DMS 273 (cell line): Measurements from ENCODE around the gene MTOR.
"Not testable (repeated sequence)": the region's sequence is repeated elsewhere in the genome, so short reads cannot be mapped to it uniquely, and the experiment has no call there.

Experiments used
- DNase-seq: peaks from one replicate; lab custom pipeline; 2025; ENCODE audit not compliant: unreplicated experiment; lab: John Stamatoyannopoulos, UW

The MTOR gene

DNA sequence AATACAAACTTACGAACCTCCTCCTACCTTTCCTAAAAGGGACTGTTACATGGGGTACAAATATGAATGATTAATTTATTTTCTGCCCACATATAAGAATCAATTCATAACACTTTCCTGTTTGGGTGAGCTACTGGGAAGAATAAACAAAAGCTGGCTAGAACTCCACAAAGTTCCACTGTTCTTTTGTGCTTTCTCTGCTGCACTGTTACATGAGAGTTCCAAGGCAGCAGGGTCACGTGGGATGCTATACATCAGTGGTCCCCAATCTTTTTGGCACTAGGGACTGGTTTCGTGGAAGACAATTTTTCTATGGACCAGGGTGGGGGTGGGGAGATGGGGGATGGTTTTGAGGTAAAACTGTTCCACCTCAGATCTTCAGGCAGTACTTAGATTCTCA is 75.4 kb downstream of the MTOR start:
- no peak for DNase-seq

DNA sequence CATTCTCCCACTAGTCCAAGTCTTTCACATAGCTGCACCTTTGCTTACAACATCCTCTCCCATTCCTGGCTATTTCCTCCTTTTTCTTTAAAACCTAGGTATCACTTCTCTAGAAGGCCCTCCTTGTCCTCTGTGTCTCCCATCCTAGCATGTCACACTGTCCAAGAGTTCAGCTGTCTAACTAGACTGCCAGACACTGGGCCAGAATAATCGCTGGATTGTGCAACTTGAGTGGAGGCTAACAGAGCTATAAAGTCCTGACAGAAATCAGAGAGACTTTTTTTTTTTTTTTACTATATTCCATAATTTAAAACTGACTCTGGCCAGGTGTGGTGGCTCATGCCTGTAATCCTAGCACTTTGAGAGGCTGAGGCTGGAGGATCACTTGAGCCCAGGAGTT is 77.4 kb downstream of the MTOR start:
- no peak for DNase-seq

DNA sequence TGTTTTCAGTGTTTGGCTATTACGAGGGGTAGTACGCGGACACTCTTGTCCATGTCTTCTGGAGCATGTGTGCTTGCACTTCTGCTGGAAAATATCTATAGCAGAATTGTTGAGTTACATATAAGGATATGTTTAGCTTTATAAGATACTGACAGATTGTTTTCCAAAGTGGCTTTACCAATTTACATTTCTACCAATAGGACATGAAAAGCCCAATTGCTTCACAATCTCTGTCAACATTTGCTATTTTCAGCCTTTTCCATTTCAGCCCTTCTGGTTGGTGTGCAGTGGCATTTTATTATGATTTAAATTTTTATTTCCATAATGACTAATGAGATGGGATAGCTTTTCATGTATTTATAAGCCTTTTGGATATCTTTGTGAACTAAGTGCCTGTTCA is 79.5 kb downstream of the MTOR start:
- DNase-seq, result no peak

DNA sequence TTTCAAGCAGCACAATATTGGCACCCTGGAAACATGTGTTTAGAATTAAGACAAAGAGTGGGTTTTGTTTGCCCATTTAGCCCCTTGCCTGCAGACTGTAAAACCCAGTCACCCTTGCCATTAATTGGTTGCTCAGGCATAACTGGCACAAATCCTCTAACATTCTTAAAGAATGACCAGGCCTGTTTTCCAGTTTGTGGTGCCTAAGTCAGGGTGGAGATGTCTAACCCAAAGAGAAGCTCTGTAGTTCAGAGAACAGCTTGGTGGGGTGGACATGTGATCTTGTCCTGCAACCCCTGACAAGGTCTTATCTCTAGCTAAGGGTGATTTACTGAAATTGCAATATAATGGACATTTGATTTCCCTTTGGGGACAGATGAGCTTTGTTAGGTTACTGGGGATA is 82.0 kb downstream of the MTOR start:
- no peak for DNase-seq

DNA sequence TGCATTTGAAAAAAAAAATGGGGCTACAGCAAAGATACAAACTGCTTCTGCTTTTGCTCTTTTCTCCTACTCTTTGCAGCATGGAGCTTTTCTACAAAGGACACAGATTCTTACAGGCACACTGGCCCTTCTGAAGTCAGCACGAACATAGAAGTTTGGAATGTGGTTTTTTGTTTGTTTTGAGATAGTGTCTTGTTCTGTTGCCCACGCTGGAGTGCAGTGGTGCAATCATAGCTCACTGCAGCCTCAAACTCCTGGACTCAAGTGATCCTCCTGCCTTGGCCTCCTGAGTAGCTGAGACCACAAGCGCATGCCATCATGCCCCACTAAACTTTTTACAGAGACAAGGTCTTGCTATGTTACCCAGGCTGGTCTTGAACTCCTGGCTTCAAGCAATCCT is 82.6 kb downstream of the MTOR start:
- not testable (repeated sequence) for DNase-seq

DNA sequence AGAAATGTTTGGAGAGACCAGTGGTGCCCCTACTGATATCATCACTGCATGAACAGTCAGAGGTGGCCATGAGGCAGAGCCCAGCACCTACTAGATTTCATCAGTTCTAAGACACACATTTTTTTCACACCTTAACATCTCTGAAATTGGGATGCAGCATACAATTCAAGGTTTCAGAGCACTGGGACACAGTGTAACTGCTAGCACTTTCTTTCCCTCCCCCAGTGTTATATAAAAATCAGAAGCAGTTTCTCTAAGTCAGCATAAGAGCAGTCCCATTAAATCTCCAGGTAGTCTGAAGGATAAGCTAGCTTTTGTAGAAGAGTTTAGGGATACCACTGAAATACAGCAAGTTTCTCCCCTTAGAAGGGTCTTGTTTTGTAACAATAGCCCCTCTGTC is 83.2 kb downstream of the MTOR start:
- DNase-seq, result no peak

DNA sequence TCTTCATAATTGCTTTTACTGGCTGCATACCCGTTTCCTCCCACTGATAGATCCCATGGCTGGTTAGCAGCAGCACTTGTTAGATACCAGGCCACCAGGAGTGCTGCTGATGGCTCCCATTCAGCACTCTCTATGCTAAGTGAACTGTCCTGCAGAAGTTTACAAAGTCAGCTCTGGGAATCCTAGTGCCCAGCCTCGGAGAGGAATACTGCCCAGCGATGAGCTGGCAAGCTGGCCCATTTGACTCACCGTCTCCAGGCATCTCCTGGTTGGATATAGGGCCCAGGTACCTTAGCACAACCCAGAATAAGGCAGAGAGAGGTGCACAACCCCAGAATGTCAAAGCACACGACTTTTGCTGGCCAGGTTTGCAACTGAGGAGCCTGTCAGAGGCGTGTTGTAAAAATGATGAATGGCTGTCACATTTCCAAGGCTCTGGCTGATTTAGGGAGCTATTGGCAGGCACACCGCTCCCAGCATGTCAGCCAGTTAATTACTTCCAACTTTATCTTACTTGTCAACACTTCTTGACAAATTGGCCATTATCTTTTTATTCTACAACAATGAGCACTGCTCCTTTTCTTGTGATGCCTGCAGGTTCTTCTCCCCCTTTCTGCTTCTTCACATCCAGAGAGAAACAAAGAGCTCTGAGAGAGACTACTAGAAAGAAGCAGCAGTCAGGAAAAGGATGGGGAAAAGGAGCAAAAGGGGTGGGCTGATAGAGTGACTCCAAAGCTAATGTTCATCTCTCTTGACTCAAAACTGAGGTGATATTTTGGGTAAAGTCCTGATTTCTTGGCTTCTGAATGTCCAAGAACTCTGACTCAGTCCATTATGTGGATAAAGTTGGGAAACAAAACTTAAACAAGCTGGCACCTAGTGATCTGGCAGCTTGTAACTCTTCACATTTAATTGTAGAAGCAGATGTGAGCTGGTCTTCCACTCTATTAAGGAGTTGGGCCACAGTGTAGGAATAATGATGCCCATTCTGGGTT is 84.0 kb downstream of the MTOR start:
- DNase-seq, result peak; percentile 56

DNA sequence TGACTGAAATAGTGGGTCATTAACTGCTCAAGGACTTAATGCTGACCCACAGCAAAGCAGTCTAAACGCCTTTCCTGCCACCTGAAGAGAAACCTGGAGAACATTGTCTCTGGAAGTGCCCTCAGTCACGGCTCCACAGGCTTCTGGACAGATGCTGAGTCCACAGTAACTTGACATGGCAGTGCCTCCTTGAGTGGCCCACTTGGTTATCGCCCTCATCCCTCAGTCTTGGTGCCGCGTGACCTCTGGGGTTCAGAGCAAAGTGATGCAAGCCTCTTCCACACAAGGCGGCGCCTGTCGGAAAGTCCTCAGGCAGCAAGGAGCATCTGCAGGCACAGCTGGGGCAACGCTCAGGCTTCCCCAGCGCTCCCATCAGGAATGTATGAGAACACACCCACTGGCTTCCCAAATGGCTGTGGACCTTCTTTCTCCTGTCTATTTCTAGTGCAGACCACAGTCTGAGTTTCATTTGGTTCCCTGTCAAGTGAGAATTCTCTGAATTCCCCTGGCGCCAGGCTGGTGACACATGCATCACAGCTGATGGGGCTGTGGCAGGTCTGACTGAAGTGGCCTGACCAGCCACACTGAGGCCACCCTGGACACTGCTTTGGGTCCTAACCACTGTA is 86.2 kb downstream of the MTOR start:
- DNase-seq, result no peak

DNA sequence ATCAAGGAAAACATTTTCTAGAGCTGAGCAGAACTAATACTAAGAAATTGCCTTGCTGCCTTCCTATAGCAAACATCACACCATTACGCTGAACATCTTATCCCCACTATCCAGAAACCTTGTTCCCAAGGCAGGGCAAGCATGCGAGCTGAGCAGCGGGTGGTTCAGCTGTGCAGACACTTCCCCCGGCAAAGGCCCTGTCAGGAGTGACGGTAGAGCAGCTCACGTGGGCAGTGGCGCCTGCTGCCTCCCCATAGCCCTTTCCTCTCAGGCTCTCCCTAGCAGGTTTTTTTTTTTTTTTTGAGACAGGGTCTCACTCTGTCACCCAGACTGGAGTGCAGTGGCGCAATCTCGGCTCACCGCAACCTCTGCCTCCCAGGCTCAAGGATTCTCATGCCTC is 86.9 kb downstream of the MTOR start:
- no peak for DNase-seq

DNA sequence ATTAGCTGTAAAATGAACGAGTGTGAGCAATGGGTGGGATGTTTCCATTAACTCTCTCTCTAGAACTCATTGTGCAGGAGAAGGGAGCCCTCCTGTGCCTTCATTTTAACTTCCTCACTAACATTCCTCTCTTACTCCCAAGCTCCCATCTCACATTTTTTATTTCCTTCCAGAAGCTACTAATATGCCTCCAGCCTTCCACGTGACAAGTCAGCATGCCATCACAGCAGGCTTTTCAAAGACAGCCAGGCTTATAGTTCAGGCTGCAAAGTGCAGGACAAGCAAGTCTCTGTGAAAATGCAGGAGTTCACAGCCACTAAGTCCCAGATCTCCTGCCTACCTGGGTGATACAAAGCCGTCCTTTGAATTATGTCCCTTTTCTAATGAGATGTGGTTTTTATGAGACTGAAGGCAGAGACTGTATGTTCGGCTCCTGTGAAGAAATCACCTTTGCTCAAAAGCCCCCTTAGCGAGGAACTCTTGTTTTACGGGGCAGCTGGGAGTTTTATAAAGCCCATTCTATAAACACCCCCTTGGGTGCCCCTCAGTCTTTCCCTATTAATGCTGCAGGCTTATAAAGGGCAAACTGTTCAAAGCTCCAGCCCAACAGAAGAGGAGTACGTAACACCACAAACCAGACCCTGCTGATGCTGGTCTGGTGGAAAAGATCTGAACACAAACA is 87.9 kb downstream of the MTOR start:
- no peak for DNase-seq

DNA sequence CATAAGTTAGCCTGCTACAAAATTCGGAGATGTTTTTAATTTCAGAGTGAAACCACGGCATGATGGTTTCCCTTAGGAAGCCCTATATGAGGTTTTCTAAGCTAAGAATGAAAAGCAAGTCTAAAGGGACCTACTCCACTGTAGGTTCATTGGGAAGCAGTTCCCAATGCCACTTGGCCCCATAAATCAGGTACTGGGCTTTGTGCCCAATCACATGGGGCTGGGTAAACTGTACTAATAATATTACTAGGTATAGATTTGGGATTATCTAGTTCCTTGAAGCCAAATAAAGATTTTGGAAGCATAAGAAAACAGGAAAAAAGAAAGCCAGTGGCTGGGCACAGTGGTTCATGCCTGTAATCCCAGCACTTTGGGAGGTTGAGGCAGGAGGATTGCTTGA is 92.2 kb downstream of the MTOR start:
- DNase-seq, result no peak

DNA sequence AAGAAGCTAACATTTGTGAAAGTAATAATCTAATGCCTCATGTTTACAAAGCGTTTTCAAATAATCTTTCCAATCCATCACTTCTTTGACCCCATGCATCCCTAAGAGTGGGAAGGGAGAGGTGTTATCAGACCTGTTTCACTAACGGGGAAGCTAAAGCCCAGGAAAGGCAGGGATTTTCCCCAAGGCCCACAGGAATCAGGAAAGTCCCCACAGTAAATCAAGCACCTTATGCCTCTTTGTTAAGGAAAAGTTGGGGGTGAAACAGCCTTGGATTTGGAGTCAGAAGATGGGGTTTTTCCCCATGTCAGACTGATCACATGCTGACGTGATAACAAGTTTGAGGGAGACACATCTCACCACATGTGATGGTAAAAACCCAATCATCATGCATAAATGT is 93.1 kb downstream of the MTOR start:
- DNase-seq, result no peak

DNA sequence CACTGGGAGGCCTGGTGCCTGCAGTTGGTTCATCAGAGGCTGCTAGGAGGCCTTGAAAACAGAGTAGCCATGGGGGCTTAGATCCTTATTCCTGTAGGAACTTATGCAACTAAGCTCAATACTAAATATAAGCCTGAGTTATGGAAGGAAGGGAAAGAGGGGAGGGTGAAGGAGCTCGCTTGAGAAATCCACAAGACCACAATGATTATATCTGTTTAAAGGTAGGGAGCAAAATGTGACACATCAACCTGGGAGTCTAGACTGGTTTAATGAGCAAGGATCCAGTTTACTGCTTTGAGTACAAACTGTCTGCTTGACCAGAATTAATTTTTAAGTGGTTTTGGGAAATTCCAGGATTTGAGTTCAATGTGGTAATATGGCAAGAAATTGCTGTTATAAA is 93.6 kb downstream of the MTOR start:
- no peak for DNase-seq

DNA sequence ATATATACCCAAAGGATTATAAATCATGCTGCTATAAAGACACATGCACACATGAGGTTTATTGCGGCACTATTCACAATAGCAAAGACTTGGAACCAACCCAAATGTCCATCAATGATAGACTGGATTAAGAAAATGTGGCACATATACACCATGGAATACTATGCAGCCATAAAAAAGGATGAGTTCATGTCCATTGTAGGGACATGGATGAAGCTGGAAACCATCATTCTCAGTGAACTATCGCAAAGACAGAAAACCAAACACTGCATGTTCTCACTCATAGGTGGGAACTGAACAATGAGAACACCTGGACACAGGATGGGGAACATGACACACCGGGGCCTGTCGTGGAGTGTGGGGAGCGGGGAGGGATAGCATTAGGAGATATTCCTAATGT is 95.6 kb downstream of the MTOR start:
- DNase-seq, result not testable (repeated sequence)

DNA sequence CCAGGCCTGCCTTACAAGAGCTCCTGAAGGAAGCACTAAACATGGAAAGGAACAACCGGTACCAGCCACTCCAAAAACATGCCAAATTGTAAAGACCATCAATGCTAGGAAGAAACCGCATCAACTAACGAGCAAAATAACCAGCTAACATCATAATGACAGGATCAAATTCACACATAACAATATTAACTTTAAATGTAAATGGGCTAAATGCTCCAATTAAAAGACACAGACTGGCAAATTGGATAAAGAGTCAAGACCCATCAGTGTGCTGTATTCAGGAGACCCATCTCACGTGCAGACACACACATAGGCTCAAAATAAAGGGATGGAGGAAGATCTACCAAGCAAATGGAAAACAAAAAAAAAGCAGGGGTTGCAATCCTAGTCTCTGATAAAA is 99.6 kb downstream of the MTOR start:
- not testable (repeated sequence) for DNase-seq

DNA sequence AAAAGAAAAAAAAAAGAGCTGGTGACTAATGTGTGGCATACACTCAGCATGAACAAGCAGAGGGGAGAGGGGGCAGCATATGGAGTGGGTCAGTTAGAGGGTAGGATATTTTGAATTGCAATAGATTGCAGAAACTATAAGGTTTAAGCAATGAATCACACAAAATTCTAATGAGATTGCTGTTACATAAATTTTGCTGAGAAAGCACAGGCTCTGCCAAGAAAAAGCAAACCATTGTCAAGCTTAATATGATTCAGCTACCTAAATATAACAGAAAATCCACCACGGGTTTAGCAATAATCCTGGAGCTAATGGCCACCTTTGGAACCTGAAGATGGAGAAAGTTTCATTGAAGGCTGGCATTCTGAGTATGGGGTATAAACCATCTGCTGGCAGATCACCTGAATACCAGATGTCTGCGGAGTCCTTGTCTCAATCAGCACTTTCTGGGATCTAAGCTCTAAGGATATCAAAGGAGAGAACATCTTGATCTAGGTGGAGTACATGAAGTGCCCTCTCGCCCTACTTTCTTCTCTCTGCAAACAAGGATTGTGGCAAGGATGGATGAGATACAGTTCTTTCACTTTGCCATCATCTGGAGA is 103.5 kb downstream of the MTOR start:
- DNase-seq, result peak; percentile 55

DNA sequence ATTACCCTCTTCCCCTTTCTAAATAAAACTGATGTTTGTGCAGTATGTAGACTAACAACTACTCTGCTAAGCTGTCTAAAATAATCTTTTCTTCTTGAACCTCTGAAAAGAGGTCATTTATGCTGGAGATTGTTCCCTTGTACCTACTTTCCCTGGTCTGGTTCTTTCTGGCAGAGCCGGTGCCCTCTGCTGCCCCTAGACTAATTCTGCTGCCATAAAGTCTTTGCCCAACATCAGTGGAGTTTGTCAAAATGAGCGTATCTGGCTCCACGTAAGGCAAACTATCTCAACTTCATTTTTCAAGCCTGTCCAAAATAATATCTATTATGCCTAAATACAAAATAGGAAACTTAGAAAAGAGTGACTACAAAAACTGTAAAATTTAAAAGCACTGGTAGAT is 104.1 kb downstream of the MTOR start:
- DNase-seq, result peak; percentile 39

DNA sequence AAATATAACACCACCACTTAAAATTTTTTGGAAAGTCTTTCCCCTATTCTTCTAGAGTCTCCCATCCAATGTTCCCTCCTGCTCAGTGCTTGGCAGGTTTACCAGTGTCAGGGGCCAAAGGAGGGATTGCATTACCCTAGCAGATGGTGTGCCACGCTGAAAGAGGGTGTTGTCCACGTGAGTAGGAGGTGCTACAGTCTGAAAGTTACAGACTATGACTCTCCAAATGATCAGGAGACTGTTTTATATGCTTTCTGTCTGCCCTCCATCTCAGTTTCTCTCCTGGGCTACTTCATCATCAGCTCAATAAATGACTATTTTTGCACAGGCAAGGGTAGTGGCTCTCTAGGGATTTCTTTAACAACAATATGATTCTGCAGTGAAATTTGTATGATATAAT is 104.5 kb downstream of the MTOR start:
- peak; percentile 96 for DNase-seq

DNA sequence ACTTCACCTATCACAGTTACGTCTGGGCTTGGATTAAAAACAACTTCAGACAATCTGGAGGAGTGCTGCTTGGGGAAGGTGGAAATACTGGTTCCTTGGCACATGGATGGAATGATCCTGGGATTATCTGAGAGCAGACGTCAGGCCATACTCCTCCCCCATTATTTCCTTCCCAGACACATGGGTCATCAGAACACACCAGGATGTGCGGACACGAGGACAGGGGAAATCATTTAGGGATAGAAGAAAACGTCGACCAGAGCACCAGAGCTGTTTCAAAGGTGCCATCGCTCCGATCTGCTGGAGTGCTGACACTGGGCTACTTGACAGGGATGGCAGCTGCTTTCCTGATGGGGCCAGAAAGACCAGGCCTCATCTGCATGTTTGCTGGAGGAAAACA is 105.0 kb downstream of the MTOR start:
- peak; percentile 81 for DNase-seq

DNA sequence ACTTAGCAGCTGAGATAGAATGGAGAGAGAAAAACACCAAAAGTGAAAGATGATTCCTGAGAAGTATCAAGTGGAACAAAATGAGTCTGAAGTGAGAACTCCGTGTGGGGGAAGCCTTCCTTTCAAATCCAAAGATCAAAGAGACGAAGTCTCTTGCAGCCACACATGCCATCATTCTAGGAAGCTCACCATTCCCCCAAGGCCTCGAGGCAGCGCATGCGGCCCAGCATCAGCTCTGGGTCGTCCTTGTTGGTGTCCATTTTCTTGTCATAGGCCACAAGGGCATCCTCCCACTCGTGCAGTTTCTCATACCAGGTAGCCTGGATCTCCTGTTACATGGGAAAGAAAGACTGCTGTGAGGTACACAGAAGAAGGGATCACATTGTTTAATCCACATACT is 105.4 kb downstream of the MTOR start:
- DNase-seq, result no peak

DNA sequence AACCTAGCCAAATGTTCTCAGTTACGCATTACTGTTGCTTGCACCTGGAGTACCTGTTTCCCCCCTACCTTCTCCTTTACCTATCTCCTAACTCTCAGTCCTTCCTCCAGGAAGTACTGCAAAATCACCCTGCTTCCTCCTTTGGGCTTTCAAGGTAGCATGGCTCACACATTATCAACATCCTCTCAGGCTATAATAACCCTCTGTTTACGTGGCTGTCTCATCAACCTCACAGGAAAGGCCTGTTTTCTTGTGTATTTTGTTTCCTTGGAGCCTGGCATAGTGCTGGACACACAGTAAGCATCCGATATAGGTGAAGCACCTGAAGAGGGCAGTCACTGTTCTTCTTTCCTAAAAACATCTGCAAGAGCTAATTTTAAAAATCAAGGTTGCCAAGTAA is 105.9 kb downstream of the MTOR start:
- no peak for DNase-seq

DNA sequence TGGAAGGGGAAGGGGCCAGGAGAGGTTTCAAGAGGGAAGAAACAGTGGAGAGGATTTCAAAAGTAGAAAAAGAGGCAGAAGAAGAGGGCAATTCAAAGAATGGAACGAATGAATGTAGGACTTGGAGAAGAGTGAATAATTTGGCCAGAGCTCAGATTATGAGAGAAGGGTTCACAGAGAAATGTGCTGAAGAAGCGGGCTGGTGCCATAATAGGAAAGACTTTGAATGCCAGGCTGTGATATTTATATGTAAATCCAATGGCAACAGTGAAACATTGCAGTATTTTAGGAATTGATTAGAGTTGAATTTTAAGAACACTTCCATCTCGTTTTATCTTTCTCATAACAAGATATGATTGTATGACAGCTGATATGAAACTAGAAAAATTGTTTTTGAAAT is 109.2 kb downstream of the MTOR start:
- DNase-seq, result no peak
